ENCODE data around the gene CDK17.

The CDK17 gene

DNA sequence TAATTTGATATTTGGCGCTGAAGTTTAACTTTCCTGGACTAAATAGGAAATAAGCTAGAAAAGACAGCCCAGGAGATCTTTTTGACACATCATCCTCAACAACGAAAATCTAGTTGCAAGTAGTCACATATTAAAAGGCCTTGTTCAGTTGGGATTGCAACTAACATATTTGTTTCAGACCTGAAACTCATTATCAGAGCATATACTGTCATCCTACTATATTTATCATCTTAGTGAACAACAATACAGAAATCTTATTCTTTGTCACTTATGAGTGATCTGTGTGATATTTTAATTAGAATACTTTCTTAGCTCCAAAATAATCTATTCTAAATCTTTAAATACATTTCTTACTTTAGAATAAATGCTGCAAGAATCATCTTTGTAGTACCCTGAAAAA lies 134.0 kb downstream of the CDK17 start:
- TF ChIP-seq, protein P1, sequence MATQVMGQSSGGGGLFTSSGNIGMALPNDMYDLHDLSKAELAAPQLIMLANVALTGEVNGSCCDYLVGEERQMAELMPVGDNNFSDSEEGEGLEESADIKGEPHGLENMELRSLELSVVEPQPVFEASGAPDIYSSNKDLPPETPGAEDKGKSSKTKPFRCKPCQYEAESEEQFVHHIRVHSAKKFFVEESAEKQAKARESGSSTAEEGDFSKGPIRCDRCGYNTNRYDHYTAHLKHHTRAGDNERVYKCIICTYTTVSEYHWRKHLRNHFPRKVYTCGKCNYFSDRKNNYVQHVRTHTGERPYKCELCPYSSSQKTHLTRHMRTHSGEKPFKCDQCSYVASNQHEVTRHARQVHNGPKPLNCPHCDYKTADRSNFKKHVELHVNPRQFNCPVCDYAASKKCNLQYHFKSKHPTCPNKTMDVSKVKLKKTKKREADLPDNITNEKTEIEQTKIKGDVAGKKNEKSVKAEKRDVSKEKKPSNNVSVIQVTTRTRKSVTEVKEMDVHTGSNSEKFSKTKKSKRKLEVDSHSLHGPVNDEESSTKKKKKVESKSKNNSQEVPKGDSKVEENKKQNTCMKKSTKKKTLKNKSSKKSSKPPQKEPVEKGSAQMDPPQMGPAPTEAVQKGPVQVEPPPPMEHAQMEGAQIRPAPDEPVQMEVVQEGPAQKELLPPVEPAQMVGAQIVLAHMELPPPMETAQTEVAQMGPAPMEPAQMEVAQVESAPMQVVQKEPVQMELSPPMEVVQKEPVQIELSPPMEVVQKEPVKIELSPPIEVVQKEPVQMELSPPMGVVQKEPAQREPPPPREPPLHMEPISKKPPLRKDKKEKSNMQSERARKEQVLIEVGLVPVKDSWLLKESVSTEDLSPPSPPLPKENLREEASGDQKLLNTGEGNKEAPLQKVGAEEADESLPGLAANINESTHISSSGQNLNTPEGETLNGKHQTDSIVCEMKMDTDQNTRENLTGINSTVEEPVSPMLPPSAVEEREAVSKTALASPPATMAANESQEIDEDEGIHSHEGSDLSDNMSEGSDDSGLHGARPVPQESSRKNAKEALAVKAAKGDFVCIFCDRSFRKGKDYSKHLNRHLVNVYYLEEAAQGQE (IDR thresholded peaks at IDR 0.05; ENCODE audit: insufficient read depth in 1 of 2, low read depth in 2 of 2, low read length in 2 of 2) = no peak
- TF ChIP-seq TAF1 (IDR thresholded peaks at IDR 0.05; ENCODE audit: borderline replicate concordance, insufficient read depth, low read length) = no peak

- TF ChIP-seq POLR2AphosphoS5 (IDR thresholded peaks at IDR 0.05; ENCODE audit: low read depth, low read length) (no peak), SIN3A (IDR thresholded peaks at IDR 0.05; ENCODE audit: borderline replicate concordance, insufficient read depth, low read length) (no peak), TAF1 (IDR thresholded peaks at IDR 0.05; ENCODE audit: borderline replicate concordance, insufficient read depth, low read length) (no peak), FOXP2 (optimal IDR thresholded peaks at IDR 0.05; ENCODE audit: borderline replicate concordance, extremely low read depth, extremely low read length, insufficient read depth) (no peak)
- TF ChIP-seq, protein P1 (IDR thresholded peaks at IDR 0.05; ENCODE audit: insufficient read depth in 1 of 2, low read depth in 2 of 2, low read length in 2 of 2) = no peak
These were observed 134.4 kb downstream of the CDK17 start for GRCh38 chr12:96265836-96266235.

DNA sequence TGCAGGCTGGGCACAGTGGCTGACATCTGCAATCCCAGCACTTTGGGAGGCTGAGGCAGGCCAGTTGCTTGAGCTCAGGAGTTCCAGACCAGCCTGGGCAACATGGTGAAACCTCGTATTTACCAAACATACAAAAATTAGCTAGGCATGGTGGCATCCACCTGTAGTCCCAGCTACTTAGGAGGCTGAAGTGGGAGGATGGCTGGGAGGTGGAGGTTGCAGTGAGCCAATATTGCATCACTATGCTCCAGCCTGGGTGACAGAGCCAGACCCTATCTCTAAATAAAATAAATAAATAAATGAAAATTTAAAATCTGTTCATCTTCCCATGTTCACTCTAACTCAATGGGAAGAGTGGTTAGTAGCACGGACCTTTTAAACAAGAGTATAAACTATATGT lies 134.8 kb downstream of the CDK17 start:
- no peak for TF ChIP-seq POLR2AphosphoS5 (IDR thresholded peaks at IDR 0.05; ENCODE audit: low read depth, low read length)
- TF ChIP-seq, protein P1 (IDR thresholded peaks at IDR 0.05; ENCODE audit: insufficient read depth in 1 of 2, low read depth in 2 of 2, low read length in 2 of 2) = no peak
- no peak for TF ChIP-seq SIN3A (IDR thresholded peaks at IDR 0.05; ENCODE audit: borderline replicate concordance, insufficient read depth, low read length)
- no peak for TF ChIP-seq TAF1 (IDR thresholded peaks at IDR 0.05; ENCODE audit: borderline replicate concordance, insufficient read depth, low read length)
- no peak for TF ChIP-seq FOXP2 (optimal IDR thresholded peaks at IDR 0.05; ENCODE audit: borderline replicate concordance, extremely low read depth, extremely low read length, insufficient read depth)

DNA sequence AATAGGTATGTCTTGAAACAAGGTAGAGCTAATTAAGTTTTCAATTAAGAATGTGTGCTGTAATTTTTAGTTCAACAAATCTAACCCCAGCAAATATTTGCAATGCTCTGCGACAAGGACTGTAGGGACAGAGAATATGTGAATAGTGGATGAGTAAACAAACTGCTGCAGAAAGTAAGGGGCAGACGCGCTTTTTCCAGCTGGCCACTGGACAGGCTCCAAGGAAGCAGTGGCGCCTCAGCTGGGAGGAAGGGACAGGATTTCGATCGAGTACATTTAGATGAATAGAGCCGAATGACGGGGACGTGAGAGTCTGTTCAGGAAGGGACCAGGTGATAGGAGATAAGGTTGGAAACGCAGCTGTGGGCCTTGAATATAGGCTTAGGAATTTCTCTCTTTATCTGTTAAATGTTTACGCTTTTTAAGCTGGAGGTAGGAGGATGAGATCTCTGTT lies 136.8 kb downstream of the CDK17 start:
- TF ChIP-seq, protein P1 (IDR thresholded peaks at IDR 0.05; ENCODE audit: insufficient read depth in 1 of 2, low read depth in 2 of 2, low read length in 2 of 2) = no peak
- TF ChIP-seq TAF1 (IDR thresholded peaks at IDR 0.05; ENCODE audit: borderline replicate concordance, insufficient read depth, low read length) = no peak
- TF ChIP-seq FOXP2 (optimal IDR thresholded peaks at IDR 0.05; ENCODE audit: borderline replicate concordance, extremely low read depth, extremely low read length, insufficient read depth) = no peak
- TF ChIP-seq SIN3A (IDR thresholded peaks at IDR 0.05; ENCODE audit: borderline replicate concordance, insufficient read depth, low read length) = no peak
- TF ChIP-seq POLR2AphosphoS5 (IDR thresholded peaks at IDR 0.05; ENCODE audit: low read depth, low read length) = no peak

DNA sequence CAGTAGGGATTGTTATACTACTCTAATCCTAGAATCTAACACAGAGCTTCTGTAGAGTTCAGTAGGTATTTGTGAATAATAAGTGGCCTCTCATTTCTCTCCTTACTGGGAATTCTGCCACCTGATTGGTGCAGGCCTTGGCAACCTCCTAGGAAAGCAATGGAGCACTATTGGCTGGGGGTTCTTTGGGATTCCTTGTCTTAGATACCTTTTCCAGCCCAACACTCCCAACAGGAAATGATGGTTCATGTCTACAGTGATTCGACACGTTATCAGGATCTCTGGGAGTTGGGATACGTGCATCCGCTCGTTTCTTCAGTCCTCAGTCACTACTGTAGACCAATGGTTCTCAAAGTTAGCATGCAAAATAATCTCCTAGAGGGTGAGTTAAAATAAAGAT lies 138.7 kb downstream of the CDK17 start:
- TF ChIP-seq POLR2AphosphoS5 (IDR thresholded peaks at IDR 0.05; ENCODE audit: low read depth, low read length) = no peak
- TF ChIP-seq, protein P1 (IDR thresholded peaks at IDR 0.05; ENCODE audit: insufficient read depth in 1 of 2, low read depth in 2 of 2, low read length in 2 of 2) = no peak
